ENCODE results near the gene TMEM53. TPM values are rescaled to one million over a fixed set of nuclear protein-coding genes. Genes with fewer than 3 reads are reported as not detected.

Gene TMEM53
- total and polyA plus RNA-seq, 2 of the 8 experiments (the other 6 are each of a cell fraction or from before 2014, with no cell fraction given) = 6.7 to 27.9 TPM

DNA sequence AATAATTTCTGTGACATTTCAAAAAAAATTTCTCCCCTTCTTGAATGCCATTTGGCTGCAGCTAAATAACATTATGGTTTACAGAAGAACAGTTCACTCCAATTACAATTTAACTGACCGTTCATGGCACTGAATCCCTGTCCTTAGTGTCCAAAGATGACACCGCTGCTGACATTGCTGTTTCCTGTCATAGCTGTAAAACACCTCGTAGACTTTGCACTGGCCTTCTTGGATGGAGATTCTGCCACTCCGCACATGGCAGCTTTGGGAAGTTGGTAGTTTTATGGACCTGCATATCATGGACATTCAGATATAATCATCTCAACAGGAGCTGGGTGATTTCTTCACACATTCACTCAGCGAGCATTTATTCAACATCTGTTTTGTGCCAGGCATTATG is 5.2 kb upstream of the TMEM53 start (continued):
- TF ChIP-seq, protein P1, sequence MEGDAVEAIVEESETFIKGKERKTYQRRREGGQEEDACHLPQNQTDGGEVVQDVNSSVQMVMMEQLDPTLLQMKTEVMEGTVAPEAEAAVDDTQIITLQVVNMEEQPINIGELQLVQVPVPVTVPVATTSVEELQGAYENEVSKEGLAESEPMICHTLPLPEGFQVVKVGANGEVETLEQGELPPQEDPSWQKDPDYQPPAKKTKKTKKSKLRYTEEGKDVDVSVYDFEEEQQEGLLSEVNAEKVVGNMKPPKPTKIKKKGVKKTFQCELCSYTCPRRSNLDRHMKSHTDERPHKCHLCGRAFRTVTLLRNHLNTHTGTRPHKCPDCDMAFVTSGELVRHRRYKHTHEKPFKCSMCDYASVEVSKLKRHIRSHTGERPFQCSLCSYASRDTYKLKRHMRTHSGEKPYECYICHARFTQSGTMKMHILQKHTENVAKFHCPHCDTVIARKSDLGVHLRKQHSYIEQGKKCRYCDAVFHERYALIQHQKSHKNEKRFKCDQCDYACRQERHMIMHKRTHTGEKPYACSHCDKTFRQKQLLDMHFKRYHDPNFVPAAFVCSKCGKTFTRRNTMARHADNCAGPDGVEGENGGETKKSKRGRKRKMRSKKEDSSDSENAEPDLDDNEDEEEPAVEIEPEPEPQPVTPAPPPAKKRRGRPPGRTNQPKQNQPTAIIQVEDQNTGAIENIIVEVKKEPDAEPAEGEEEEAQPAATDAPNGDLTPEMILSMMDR (IDR thresholded peaks at IDR 0.05; ENCODE audit: control extremely low read depth in 1 of 3, insufficient read depth in 1 of 3, low read depth in 1 of 3, low read length in 3 of 3) = no peak
- TF ChIP-seq TBP (IDR thresholded peaks at IDR 0.05; ENCODE audit: low read depth, low read length) = no peak
- no peak for TF ChIP-seq POLR2AphosphoS5 (IDR thresholded peaks at IDR 0.05; ENCODE audit: low read depth, low read length)
- no peak for TF ChIP-seq RBBP5 (IDR thresholded peaks at IDR 0.05; ENCODE audit: borderline replicate concordance, low read depth, low read length)
- no peak for TF ChIP-seq YY1 (IDR thresholded peaks at IDR 0.05; ENCODE audit: low read depth, low read length)
- no peak for TF ChIP-seq NANOG (IDR thresholded peaks at IDR 0.05; ENCODE audit: insufficient read depth, low read depth, low read length, poor library complexity, severe bottlenecking)
- TF ChIP-seq SAP30 (IDR thresholded peaks at IDR 0.05; ENCODE audit: insufficient read depth, insufficient replicate concordance, low read length) = no peak
- no peak for TF ChIP-seq HDAC2 (IDR thresholded peaks at IDR 0.05; ENCODE audit: borderline replicate concordance in 1 of 2, low read depth in 2 of 2, low read length in 2 of 2)
- no peak for TF ChIP-seq KDM5A (IDR thresholded peaks at IDR 0.05; ENCODE audit: low read length)

Data from H1 (cell line).